AG09319 (cell line): ENCODE data around the gene CAMK2B.
"Not testable (repeated sequence)": the region's sequence is repeated elsewhere in the genome, so short reads cannot be mapped to it uniquely, and the experiment has no call there.

Experiments
- DNase-seq: peaks from one replicate; pipeline ENCODE4 v3.0.0-alpha.2; 2010; ENCODE audit warnings: low read depth; ENCODE audit errors: extremely low read depth
- CTCF ChIP-seq: IDR thresholded peaks from 2 replicates; pipeline ENCODE4 v1.5.1; 2011; ENCODE audit warnings: low read depth, mild to moderate bottlenecking, inconsistent platforms, low read length, moderate library complexity

Gene CAMK2B

GRCh38 chr7:44175730-44176129 lies 149.7 kb downstream of the CAMK2B start:
- no peak for DNase-seq
- TF ChIP-seq CTCF: no peak

GRCh38 chr7:44174694-44174948 lies 150.8 kb downstream of the CAMK2B start:
- not testable (repeated sequence) for DNase-seq

GRCh38 chr7:44173911-44174693 lies 151.3 kb downstream of the CAMK2B start:
- TF ChIP-seq CTCF: no peak

GRCh38 chr7:44172803-44173424 lies 152.5 kb downstream of the CAMK2B start:
- no peak for TF ChIP-seq CTCF
- DNase-seq: no peak

More at GRCh38 chr7:44173911-44174693, 151.3 kb downstream of the CAMK2B start:
- DNase-seq: no peak

GRCh38 chr7:44172352-44172751 lies 153.0 kb downstream of the CAMK2B start:
- DNase-seq: no peak
- no peak for TF ChIP-seq CTCF

- DNase-seq: not testable (repeated sequence)
These were observed 153.5 kb downstream of the CAMK2B start for GRCh38 chr7:44171901-44172300.

- no peak for TF ChIP-seq CTCF
- DNase-seq: no peak
These were observed 157.5 kb downstream of the CAMK2B start for GRCh38 chr7:44167920-44168319.
